Activated T-cell treated with anti-CD3 and anti-CD28 coated beads for 24 hours (primary cell): ENCODE measurements around the gene PPP2R3A.

Source experiments
- DNase-seq: peaks from one replicate; pipeline ENCODE4 v3.0.0-alpha.2; 2020; ENCODE audit warnings: low read depth

The PPP2R3A gene

DNA sequence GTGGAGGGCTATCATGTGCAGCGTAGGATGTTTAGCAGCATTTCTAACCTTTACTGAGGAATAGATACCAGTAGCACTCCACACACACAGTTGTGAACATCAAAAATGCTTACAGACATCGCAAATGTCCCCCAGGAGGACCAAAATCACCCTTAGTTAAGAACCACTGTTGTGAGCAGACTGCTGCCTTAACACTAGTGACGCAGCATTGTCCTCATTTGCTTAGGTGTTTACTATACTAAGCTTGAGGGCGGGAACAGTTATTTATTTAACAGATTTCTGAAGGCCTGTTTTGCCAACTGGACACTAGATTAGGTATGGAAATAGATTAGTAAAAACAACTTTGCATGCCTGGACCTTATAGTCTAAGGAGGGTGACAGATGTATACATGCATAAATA lies 2.3 kb downstream of the PPP2R3A start:
- no peak for DNase-seq

GRCh38 chr3:135970506-135971116 lies 5.1 kb downstream of the PPP2R3A start:
- DNase-seq, result no peak

GRCh38 chr3:135973841-135974240 lies 8.3 kb downstream of the PPP2R3A start:
- no peak for DNase-seq

GRCh38 chr3:135975053-135975452 lies 9.5 kb downstream of the PPP2R3A start:
- no peak for DNase-seq

- no peak for DNase-seq
Observed at GRCh38 chr3:135975536-135975935, 10.0 kb downstream of the PPP2R3A start.

DNA sequence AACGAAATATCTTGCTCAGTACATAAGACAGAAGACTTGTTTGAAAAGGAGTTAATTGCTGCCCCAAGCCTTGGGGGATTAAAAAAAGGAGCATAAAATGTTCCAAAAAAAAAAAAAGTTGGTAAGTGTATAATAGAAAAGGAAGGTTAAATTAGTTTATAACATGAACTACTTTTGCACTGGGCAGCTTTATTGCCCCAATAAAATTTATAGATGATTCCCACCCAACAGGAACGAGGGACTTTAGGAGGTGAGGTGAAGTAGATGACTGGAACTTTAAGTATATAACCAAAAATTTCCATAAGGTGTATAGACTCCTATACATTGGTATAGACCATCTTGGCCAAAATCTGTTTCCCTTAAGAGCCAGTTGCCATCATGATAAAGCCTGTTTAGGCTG lies 14.8 kb downstream of the PPP2R3A start:
- no peak for DNase-seq

- no peak for DNase-seq
Observed at GRCh38 chr3:135981701-135982403, 16.3 kb downstream of the PPP2R3A start.

DNA sequence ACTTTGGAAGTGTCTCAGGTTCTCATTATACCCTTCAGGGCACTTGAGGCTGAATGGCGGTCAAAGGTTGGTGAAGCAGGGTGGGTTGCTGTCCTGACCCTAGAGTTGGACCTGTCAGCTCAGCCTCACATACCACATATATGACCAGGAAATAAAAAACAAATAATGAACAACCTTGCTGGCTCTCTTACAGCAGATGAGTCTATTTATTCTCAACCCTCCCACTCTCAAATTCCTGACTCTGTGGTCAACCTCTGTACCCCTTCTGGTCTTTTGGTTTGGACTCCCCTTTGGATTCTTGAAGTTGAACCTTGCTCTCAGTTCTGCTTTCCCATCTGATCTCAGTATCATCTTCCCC lies 16.9 kb downstream of the PPP2R3A start:
- no peak for DNase-seq

DNA sequence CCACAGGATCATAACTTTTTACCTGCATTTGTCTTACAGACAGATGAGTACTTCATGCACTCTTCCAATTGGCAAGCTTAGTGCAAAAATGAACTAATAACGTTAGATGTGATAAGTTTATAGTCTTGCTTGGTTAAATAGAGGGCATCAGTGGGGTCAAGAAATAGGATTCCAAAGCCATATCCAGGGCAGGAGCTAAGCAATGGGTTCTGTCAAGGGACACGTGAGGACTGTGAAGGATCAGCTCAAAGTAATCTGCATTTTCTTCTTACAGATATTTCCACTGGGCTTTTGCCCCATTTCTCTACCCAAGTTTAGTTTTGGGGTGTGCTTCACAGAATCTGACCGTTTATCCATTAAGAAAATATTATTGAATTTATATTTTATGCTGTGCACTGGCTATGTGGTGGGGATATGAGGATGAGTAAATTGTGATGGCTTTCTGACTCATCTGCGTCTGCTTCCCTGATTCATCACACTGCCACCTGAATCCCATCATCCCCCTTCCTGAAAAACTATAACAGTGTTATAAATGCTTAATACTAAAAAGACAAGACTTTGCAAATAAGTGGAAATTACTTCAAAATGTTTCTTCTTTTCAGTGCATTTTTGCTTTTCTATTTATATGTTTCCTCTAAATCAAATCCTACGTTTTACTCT lies 17.5 kb downstream of the PPP2R3A start:
- no peak for DNase-seq

GRCh38 chr3:135987661-135988060 lies 22.1 kb downstream of the PPP2R3A start:
- no peak for DNase-seq

DNA sequence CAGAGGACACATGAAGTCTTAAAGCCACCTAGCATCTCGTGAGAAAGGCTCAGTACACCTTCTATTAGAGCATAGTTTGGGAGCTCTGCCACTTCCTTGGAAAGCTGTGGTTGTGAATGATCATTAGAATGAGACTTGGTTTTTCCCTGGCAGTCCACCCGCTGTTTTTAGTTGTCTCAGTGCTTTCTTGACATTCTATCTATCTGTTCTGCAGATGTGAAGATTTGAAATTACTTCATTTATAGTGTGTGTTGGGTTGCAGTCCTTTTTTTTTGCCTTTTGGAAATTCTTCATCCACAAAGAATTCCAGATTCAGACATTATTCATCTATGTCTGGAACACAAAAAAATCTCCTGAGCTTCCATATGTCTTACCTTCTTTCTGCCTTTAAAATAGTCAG lies 23.7 kb downstream of the PPP2R3A start:
- no peak for DNase-seq

- DNase-seq, result no peak
Observed at GRCh38 chr3:135990903-135991302, 25.4 kb downstream of the PPP2R3A start.

GRCh38 chr3:135991621-135992020 lies 26.1 kb downstream of the PPP2R3A start:
- DNase-seq, result no peak

- no peak for DNase-seq
Observed at GRCh38 chr3:135992072-135992471, 26.5 kb downstream of the PPP2R3A start.

DNA sequence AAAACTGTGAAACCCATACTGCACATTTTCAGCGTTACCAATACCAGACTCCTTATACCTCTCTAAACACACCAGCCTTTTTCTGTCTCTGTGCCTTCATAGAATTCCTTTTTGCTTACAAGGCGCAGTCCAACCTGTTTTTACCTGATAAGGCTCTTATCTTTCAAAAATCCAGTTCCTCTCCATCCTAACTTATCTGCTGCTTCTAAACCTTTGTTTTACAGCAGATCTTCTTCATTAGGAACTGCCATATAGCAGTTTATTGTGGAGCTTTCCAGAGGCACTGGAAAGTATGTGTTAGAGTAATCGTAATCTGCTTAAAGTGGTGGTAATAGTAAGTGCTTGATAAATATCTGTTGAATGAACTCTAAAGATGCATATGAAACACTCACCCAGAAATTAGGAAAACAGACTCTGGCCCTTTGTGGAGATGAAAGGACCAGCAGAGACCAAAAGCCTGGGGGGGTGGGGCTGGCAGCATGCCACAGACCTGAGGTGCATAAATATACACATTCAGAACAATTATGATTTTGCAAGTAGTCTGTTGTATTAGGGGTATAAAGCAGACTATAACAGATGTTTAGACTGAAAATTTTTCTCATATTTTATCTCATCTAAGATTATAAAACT lies 29.3 kb downstream of the PPP2R3A start:
- no peak for DNase-seq

GRCh38 chr3:135995766-135996165 lies 30.2 kb downstream of the PPP2R3A start:
- DNase-seq, result no peak

DNA sequence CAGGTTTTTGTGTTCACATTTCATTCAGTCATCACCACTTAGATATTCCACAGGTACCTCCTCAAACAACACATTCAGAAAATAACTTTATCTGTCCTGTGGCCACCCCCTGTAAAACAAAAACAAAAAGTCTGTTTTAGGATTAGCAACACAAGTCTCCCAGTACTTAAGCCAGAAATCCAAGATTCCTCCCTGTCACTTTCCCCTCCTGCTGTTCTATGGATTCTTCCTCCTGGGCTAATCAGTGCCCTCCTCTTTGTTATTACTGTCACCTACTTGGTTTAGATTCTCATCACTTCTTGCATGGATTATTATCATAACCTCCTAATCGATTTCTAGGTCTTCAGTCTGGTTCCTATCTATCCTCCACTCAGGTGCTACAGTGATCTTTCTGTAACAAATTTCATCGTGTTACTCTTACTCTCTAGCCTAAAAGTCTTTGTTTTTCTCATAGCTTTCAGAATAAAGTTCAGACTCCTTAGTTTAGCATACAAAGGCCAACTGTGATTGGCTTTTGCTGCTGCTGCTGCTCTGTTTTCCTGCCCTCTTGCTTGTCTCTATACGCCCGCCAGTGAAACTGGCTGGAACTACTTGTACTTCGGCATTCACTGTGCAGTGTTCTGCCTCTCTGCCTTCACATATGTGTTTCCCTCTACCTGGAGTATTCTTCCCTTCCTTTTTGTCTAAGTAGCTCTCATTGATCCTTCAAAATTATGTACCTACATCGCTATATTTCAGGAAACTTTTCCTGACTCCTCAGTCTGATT lies 32.2 kb downstream of the PPP2R3A start:
- DNase-seq, result no peak

DNA sequence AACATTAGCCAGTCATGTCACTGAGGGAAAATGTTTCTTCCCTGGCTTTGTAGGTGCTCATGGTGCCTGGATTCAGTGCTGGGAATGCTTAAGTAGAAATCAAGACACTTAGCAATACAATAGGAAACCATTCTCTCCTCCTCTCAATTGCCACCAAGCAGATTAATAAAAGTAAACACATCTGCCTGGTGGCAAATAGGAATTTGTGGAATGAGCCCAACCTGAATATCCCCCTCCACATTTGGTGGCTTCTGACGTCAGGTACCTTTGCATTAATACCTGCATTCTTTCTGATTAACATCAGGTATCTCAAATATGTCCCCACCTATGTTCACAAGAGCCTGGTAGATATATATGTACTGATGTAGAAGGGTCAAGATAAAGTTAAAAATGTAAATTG lies 42.7 kb downstream of the PPP2R3A start:
- no peak for DNase-seq

GRCh38 chr3:136008732-136009470 lies 43.4 kb downstream of the PPP2R3A start:
- no peak for DNase-seq

GRCh38 chr3:136018876-136019275 lies 53.3 kb downstream of the PPP2R3A start:
- DNase-seq, result no peak

GRCh38 chr3:136021803-136022202 lies 56.3 kb downstream of the PPP2R3A start:
- DNase-seq, result no peak
